Right atrium auricular region (tissue), 2 donors: ENCODE measurements around the gene ALG12. TPM values are rescaled to one million over a fixed set of nuclear protein-coding genes. Genes with fewer than 3 reads are reported as not detected.

ENCODE experiments used
- DNase-seq: peaks from one replicate; pipeline ENCODE4 v3.0.0-alpha.2; 2019; ENCODE audit warnings: low spot score
- H3K27ac ChIP-seq, 2 donors: fragments of 200-600 bp; sonication (generic); 1 replicate in 1 of 2; 2 replicates in 1 of 2; pipeline ENCODE4 v1.5.1; 2016 to 2019
- H3K27me3 ChIP-seq, 2 donors: fragments of 200-600 bp; sonication (generic); one replicate each; pipeline versions ENCODE4 v1.5.1 to v1.6.0; 2017 to 2019
- H3K36me3 ChIP-seq: fragments of 200-600 bp; sonication (generic); one replicate; pipeline ENCODE4 v1.5.1; 2016
- H3K4me1 ChIP-seq, 2 donors: fragments of 200-600 bp; sonication (generic); one replicate each; pipeline versions ENCODE4 v1.5.1 to v1.6.0; 2017 to 2019
- H3K4me3 ChIP-seq, 2 donors: fragments of 200-600 bp; sonication (generic); 1 replicate in 1 of 2; 2 replicates in 1 of 2; pipeline ENCODE4 v1.5.1; 2017 to 2019; ENCODE audit warnings: mild to moderate bottlenecking in 1 of 2, moderate library complexity in 1 of 2
- H3K9me3 ChIP-seq, 2 donors: fragments of 200-600 bp; sonication (generic); one replicate each; pipeline ENCODE4 v1.5.1; 2019
- total RNA-seq, 2 donors: library from RNA; depleted of rRNA; stranded (reverse); fragments of >200 nt; gene quantifications; one replicate each; pipeline ENCODE4 v1.1.0, GENCODE V29; 2016
- TF ChIP-seq, protein P1 (sequence below), 2 donors: fragments of 200-600 bp; sonication (generic); IDR thresholded peaks; one replicate each; pipeline ENCODE4 v1.5.1; 2019; ENCODE audit warnings: antibody characterized with exemption in 2 of 2

ALG12 gene
- total RNA-seq, 2 donors from 2014 or later, result 19.7 to 19.8 TPM

DNA sequence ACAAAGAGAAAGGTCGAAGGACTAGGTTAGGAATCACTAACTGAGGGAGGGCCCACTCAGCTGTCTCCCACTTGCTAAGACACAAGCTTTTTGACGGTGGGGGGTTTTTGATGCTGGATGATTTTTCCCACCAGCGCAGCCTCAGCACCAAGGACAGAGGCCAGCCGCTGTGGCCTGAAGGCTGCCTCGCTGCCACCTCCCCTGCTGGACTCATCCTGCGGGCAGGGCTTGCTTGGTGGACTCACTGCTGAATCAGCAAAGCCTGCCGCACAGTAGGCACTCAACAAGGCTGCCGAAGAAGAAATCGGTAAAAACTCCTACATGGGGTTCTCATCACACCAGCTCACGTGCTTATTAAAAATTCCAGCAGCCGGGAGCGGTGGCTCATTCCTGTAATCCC, 2.6 kb downstream of the ALG12 start:
- peaks cover 0 to 23% of the 10 kb centered on the region in 2 donors for H3K4me1 ChIP-seq
- no peaks in the 10 kb centered on the region for H3K27me3 ChIP-seq
- H3K27ac ChIP-seq, result no peak overlapping the region
- no peak overlapping the region for H3K4me3 ChIP-seq
- H3K36me3 ChIP-seq, result peaks cover 21% of the 10 kb centered on the region
- no peak for DNase-seq
- TF ChIP-seq, protein P1, sequence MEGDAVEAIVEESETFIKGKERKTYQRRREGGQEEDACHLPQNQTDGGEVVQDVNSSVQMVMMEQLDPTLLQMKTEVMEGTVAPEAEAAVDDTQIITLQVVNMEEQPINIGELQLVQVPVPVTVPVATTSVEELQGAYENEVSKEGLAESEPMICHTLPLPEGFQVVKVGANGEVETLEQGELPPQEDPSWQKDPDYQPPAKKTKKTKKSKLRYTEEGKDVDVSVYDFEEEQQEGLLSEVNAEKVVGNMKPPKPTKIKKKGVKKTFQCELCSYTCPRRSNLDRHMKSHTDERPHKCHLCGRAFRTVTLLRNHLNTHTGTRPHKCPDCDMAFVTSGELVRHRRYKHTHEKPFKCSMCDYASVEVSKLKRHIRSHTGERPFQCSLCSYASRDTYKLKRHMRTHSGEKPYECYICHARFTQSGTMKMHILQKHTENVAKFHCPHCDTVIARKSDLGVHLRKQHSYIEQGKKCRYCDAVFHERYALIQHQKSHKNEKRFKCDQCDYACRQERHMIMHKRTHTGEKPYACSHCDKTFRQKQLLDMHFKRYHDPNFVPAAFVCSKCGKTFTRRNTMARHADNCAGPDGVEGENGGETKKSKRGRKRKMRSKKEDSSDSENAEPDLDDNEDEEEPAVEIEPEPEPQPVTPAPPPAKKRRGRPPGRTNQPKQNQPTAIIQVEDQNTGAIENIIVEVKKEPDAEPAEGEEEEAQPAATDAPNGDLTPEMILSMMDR (IDR thresholded peaks at IDR 0.05), result no peak
- H3K9me3 ChIP-seq, result no peaks in the 10 kb centered on the region

DNA sequence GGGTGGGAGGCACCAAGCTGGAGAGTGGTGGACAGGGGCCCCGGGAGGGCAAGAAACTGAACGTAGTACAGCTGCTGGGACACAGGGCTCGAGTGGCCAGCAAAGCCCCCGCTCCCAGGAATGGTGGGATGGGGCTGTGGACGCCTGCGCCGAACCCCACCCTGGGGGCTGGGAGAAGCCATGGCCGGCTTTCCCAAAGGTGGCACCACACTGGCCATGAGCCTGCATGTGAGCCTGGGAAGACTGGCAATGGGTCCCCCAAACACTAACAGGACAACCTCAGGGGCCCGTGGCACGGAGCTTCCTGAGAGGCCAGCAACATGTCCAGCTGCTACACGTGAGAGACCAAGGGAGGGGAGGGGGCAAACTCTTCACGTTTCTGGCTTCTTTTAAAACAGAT, 4.0 kb downstream of the ALG12 start:
- Histone ChIP-seq H3K9me3 (no peaks in the 10 kb centered on the region), H3K27ac (no peak overlapping the region), H3K27me3 (no peaks in the 10 kb centered on the region), H3K36me3 (peaks cover 18% of the 10 kb centered on the region), H3K4me1 (peaks cover 0 to 19% of the 10 kb centered on the region in 2 donors), H3K4me3 (no peak overlapping the region)
- no peak for DNase-seq
- TF ChIP-seq, protein P1 (IDR thresholded peaks at IDR 0.05), result no peak

DNA sequence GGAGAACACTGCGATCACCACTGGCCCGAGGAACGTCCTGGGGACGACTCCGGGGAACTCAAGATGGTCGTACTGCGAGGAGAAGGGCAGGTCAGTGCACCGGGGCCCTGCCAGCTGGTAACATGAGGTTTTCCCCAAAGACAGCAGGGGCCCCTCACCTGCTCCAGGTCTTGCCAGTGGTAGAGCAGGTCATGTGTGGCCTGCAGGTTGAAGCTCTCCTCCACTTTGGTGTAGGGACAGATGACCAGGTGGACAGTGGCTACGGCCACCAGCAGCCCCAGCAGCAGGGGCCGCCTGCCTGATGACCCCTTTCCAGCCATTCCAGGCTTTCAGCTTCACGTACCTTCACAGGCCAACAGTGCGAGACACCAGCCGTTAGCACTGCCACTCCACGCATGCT, 4.8 kb downstream of the ALG12 start:
- TF ChIP-seq, protein P1 (IDR thresholded peaks at IDR 0.05), result no peak
- H3K36me3 ChIP-seq, result peaks cover 22% of the 10 kb centered on the region
- H3K27ac ChIP-seq, result no peak overlapping the region
- DNase-seq, result no peak
- no peaks in the 10 kb centered on the region for H3K9me3 ChIP-seq
- H3K27me3 ChIP-seq, result no peaks in the 10 kb centered on the region
- no peak overlapping the region for H3K4me3 ChIP-seq
- H3K4me1 ChIP-seq, result peaks cover 0 to 13% of the 10 kb centered on the region in 2 donors

DNA sequence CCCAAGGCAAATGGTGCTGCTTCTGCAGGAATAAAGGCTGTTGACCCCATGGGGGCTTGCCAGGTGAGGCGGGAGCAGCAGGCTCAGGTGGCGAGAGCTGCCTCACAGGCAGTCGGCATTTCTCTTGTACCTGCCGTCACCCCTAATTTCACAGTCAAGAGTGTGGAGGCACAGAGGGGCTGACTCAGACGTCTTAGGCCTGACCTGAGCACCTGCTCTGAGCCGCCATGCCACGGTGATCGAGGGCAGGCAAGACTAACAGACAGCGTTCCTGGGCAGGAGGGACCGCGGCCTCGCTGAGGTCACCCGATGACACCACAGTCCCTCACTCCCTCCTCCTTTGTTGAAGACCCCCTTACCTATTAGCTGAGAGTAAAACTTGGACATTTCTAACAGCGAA, 5.2 kb downstream of the ALG12 start:
- H3K36me3 ChIP-seq, result peaks cover 23% of the 10 kb centered on the region
- no peak for DNase-seq
- TF ChIP-seq, protein P1 (IDR thresholded peaks at IDR 0.05), result no peak
- H3K27ac ChIP-seq, result no peak overlapping the region
- no peaks in the 10 kb centered on the region for H3K9me3 ChIP-seq
- H3K27me3 ChIP-seq, result no peaks in the 10 kb centered on the region
- no peak overlapping the region for H3K4me3 ChIP-seq
- H3K4me1 ChIP-seq, result peaks cover 0 to 13% of the 10 kb centered on the region in 2 donors

DNA sequence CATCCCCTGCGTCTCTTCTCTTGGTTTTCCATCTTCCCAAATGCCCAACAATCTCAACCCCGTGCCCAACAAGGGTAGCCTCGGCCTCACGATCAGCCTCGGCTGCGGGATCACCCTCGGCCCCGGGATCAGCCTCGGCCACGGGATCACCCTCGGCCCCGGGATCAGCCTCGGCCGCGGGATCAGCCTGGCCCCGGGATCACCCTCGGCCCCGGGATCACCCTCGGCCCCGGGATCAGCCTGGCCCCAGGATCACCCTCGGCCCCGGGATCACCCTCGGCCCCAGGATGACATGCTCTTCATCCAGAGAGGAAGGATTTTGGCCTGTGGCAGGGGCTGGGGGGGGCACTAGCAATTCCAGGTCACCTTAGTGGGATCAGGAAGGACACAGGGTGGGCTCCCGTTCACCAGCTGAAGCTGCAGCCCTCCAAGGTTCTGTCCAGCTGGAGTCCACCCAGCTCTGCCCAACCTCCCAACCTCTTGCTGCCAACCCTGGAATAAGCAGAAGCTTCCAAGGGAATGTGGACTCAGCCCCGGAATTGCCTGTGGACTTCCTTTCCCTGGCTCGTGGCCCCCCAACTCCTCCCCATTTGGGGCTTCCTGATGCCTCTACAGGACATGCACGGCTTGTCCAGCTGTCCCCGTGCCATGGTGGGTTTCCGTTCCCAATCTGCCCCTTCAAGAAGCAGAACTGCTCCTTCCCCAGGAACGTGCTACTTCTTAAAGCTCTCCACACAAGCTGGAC, 6.2 kb downstream of the ALG12 start:
- H3K4me3 ChIP-seq, result no peak overlapping the region
- peaks cover 0 to 6% of the 10 kb centered on the region in 2 donors for H3K4me1 ChIP-seq
- DNase-seq, result no peak
- H3K36me3 ChIP-seq, result peaks cover 33% of the 10 kb centered on the region
- H3K27ac ChIP-seq, result no peak overlapping the region
- no peaks in the 10 kb centered on the region for H3K27me3 ChIP-seq
- no peaks in the 10 kb centered on the region for H3K9me3 ChIP-seq
- TF ChIP-seq, protein P1 (IDR thresholded peaks at IDR 0.05), result no peak
